Measurements from ENCODE around the gene OXLD1. TPM values are rescaled to one million over a fixed set of nuclear protein-coding genes. Genes with fewer than 3 reads are reported as not detected.

Gene OXLD1
- total RNA-seq, 1 experiment from 2014 or later = 46.7 TPM

DNA sequence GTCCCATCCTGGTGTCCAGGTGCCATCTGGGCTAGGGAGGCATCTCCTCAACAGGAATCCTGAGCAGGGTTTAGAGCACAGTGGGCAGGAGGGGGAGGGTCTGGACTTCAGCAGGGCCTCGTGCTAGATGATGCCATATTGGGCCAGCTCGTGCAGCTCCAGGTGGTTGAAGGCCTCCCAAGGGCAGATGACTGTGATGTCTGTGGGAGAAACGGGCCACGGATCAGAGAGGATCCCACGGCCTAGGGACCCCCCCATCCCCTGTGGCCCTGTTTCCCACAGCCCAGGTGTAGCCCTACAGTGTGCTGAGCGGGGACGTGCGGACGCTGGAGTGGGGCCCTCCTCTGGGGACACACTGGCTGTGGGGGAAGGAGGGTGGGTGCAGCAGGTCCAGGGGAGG is 15.5 kb downstream of the OXLD1 start:
- ChIA-PET POLR2A (ENCODE audit: unreplicated experiment) (no interaction called here), CTCF (no interaction called here)
- intact Hi-C loops (cut with micrococcal nuclease) = no loop called here
- H3K9me2 ChIP-seq (replicated peaks; ENCODE audit: low read length) = no peaks in the 10 kb centered on the region
- H3K4me3 ChIP-seq (ENCODE audit: low read length) = no peak overlapping the region
- H3F3A ChIP-seq (ENCODE audit: low read length, unreplicated experiment) = no peaks in the 10 kb centered on the region
- no peaks in the 10 kb centered on the region for H3K27me3 ChIP-seq (ENCODE audit: low read length)
- DNase-seq (no peak), ATAC-seq (no peak)
- H3K4me1 ChIP-seq (ENCODE audit: insufficient read depth, low read length) = peaks cover 6% of the 10 kb centered on the region
- BruUV-seq (replicated peaks) = no TSS peak
- H3K9me3 ChIP-seq (ENCODE audit: low read length) = no peaks in the 10 kb centered on the region
- no peaks in the 10 kb centered on the region for H4K20me1 ChIP-seq (ENCODE audit: low read length)
- H3K27ac ChIP-seq (ENCODE audit: low read length) = no peak overlapping the region
- no peak overlapping the region for H2AFZ ChIP-seq (ENCODE audit: low read length)
- H3K9ac ChIP-seq (ENCODE audit: low read length) = no peak overlapping the region
- no peaks in the 10 kb centered on the region for H3K79me2 ChIP-seq (ENCODE audit: low read length)
- TF ChIP-seq EZH2 (IDR thresholded peaks at IDR 0.05; ENCODE audit: low read length, unreplicated experiment) (no peak), EZH2phosphoT487 (IDR thresholded peaks at IDR 0.05; ENCODE audit: borderline replicate concordance, low read length) (no peak)
- TF ChIP-seq, protein P1, sequence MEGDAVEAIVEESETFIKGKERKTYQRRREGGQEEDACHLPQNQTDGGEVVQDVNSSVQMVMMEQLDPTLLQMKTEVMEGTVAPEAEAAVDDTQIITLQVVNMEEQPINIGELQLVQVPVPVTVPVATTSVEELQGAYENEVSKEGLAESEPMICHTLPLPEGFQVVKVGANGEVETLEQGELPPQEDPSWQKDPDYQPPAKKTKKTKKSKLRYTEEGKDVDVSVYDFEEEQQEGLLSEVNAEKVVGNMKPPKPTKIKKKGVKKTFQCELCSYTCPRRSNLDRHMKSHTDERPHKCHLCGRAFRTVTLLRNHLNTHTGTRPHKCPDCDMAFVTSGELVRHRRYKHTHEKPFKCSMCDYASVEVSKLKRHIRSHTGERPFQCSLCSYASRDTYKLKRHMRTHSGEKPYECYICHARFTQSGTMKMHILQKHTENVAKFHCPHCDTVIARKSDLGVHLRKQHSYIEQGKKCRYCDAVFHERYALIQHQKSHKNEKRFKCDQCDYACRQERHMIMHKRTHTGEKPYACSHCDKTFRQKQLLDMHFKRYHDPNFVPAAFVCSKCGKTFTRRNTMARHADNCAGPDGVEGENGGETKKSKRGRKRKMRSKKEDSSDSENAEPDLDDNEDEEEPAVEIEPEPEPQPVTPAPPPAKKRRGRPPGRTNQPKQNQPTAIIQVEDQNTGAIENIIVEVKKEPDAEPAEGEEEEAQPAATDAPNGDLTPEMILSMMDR (conservative IDR thresholded peaks at IDR 0.05; ENCODE audit: low read depth, low read length) = no peak
- no peaks in the 10 kb centered on the region for H3K36me3 ChIP-seq (ENCODE audit: low read depth, low read length)
- no peak overlapping the region for H3K4me2 ChIP-seq (ENCODE audit: low read length)

DNA sequence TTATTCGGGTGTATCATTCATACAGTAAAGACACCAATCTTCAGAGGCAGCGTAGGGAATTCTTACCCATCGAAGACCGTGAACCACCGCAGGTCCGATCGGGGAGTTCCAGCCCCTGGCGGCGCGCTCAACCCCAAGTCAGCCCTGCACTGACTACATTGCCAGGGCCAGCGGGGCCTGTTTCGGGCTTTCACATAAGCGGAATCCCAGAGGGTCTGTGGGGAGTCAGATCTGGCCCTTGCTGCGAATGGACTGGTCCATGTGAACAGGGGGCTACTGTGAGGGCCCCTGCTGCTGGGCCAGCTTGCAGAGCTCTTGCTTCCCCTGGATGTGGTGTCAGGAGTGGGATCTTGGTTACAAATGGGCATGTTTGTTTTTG is 17.7 kb downstream of the OXLD1 start:
- no peak overlapping the region for H3K4me2 ChIP-seq (ENCODE audit: low read length)

DNA sequence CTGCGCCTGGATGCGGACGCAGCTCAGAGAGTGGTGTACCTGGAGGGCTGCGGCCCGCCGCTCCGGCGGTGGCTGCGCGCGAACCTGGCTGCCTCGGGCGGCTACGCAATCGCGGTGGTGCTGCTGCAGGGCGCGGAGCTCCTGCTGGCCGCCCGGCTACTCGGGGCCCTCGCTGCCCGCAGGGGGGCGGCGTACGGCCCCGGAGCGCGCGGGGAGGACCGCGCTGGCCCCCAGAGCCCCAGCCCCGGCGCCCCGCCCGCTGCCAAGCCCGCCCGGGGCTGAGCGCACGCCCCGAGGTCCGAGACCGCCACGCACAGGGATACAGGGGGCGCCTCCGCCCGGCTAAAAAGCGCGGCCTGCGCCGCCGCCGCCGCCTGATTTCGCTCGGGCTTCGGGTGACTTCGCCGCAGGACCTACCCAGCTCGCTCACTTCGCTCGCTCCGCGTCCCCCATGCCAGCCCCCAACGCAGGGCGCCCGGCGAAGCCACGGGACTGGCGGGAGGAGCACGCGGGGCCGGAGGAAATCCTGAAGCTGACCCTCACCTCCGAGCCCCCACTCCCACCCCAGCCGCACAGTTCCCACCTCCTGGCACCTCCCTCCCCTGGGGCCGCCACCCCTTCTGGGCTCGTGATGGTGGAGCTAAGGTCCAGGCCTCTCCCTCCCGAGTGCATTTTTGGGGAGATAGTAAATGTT is 18.2 kb downstream of the OXLD1 start:
- peaks cover 6% of the 10 kb centered on the region for H3K4me1 ChIP-seq (ENCODE audit: insufficient read depth, low read length)
- no peaks in the 10 kb centered on the region for H3K9me2 ChIP-seq (replicated peaks; ENCODE audit: low read length)
- H4K20me1 ChIP-seq (ENCODE audit: low read length) = no peaks in the 10 kb centered on the region
- H3K4me3 ChIP-seq (ENCODE audit: low read length) = no peak overlapping the region
- no peak overlapping the region for H2AFZ ChIP-seq (ENCODE audit: low read length)
- POLR2A ChIA-PET (ENCODE audit: unreplicated experiment) = no interaction called here
- no TSS peak for BruUV-seq (replicated peaks)
- no peaks in the 10 kb centered on the region for H3K27me3 ChIP-seq (ENCODE audit: low read length)
- ATAC-seq (no peak), DNase-seq (no peak)
- H3K9ac ChIP-seq (ENCODE audit: low read length) = no peak overlapping the region
- CTCF ChIA-PET = no interaction called here
- TF ChIP-seq, protein P1 (conservative IDR thresholded peaks at IDR 0.05; ENCODE audit: low read depth, low read length) = no peak
- TF ChIP-seq EZH2phosphoT487 (IDR thresholded peaks at IDR 0.05; ENCODE audit: borderline replicate concordance, low read length) (no peak), EZH2 (IDR thresholded peaks at IDR 0.05; ENCODE audit: low read length, unreplicated experiment) (no peak)
- H3K4me2 ChIP-seq (ENCODE audit: low read length) = no peak overlapping the region
- H3K27ac ChIP-seq (ENCODE audit: low read length) = no peak overlapping the region
- intact Hi-C loops (cut with micrococcal nuclease) = no loop called here
- H3F3A ChIP-seq (ENCODE audit: low read length, unreplicated experiment) = no peaks in the 10 kb centered on the region
- no peaks in the 10 kb centered on the region for H3K36me3 ChIP-seq (ENCODE audit: low read depth, low read length)
- H3K9me3 ChIP-seq (ENCODE audit: low read length) = no peaks in the 10 kb centered on the region
- H3K79me2 ChIP-seq (ENCODE audit: low read length) = no peaks in the 10 kb centered on the region

More for the DNA sequence above, 17.7 kb downstream of the OXLD1 start:
- H3K27me3 ChIP-seq (ENCODE audit: low read length) = no peaks in the 10 kb centered on the region
- H2AFZ ChIP-seq (ENCODE audit: low read length) = no peak overlapping the region
- BruUV-seq (replicated peaks) = no TSS peak
- ATAC-seq (no peak), DNase-seq (no peak)
- H3K4me1 ChIP-seq (ENCODE audit: insufficient read depth, low read length) = peaks cover 6% of the 10 kb centered on the region
- H3K36me3 ChIP-seq (ENCODE audit: low read depth, low read length) = no peaks in the 10 kb centered on the region
- intact Hi-C loops (cut with micrococcal nuclease) = no loop called here
- no peak overlapping the region for H3K9ac ChIP-seq (ENCODE audit: low read length)
- ChIA-PET CTCF (no interaction called here), POLR2A (ENCODE audit: unreplicated experiment) (no interaction called here)
- TF ChIP-seq, protein P1 (conservative IDR thresholded peaks at IDR 0.05; ENCODE audit: low read depth, low read length) = no peak
- TF ChIP-seq EZH2phosphoT487 (IDR thresholded peaks at IDR 0.05; ENCODE audit: borderline replicate concordance, low read length) (no peak), EZH2 (IDR thresholded peaks at IDR 0.05; ENCODE audit: low read length, unreplicated experiment) (no peak)
- no peak overlapping the region for H3K27ac ChIP-seq (ENCODE audit: low read length)
- no peaks in the 10 kb centered on the region for H3K9me3 ChIP-seq (ENCODE audit: low read length)
- H4K20me1 ChIP-seq (ENCODE audit: low read length) = no peaks in the 10 kb centered on the region
- H3K4me3 ChIP-seq (ENCODE audit: low read length) = no peak overlapping the region
- H3F3A ChIP-seq (ENCODE audit: low read length, unreplicated experiment) = no peaks in the 10 kb centered on the region
- H3K79me2 ChIP-seq (ENCODE audit: low read length) = no peaks in the 10 kb centered on the region
- no peaks in the 10 kb centered on the region for H3K9me2 ChIP-seq (replicated peaks; ENCODE audit: low read length)

Data from PC-3 (cell line).